ENCODE data around the gene SLC7A4.

SLC7A4 gene

GRCh38 chr22:21044931-21045584, 12.7 kb upstream of the SLC7A4 start:
- no peak for TF ChIP-seq CTCF (IDR thresholded peaks at IDR 0.05)

DNA sequence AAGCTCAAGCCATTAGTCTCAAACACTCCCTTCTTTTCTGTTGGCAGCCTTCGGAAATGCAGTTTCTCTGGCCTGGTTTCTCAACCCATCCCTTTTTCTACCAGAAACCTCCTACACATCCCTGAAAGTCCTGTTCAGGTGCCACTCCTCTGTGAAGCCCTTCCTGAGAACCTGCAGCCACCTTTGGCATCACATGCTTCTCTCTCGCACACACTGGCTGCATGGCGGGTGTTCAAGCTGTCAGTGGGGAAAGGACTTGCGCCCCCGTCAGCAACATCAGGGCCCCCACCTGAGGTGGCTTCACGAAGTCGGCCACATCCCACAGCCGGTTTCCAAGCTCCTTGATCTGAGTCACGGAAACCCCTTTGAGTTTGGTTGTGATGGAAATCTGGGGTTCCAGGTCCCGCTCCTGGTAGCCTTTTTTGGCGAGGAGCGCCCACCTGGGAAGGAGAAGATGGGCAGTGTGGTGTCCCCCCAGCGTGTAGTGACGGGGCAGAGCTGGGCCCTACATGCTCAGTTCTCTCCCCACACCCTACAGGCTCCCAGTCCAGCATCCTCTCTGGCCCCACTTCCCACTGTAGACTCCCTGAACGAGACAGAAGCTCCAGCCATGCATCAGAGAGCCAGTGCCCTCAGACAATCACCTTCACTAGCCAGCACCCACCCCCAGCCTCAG, 11.6 kb upstream of the SLC7A4 start:
- TF ChIP-seq CTCF (IDR thresholded peaks at IDR 0.05): no peak

GRCh38 chr22:21042978-21043859, 10.9 kb upstream of the SLC7A4 start:
- TF ChIP-seq CTCF (IDR thresholded peaks at IDR 0.05): no peak

DNA sequence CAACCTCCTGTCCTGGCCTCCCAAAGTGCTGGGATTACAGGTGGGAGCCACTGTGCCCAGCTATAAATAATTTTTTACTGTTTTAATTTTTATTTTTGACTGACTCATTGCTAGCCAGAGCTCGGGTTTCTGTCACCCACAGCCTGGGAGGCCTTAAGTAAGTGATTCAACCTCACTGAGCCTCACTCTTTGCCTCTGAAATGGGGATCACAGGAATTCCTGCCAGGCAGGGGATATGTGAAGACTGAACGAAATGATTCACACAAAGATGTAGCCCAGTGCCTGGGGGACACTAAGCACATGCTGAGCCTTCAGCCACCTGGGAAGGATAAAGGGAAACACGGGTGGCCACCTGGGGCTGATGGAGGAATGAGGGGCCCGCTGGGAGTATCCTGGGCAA, 9.6 kb upstream of the SLC7A4 start:
- no peak for TF ChIP-seq CTCF (IDR thresholded peaks at IDR 0.05)

GRCh38 chr22:21038405-21038804, 6.0 kb upstream of the SLC7A4 start:
- no peak for TF ChIP-seq CTCF (IDR thresholded peaks at IDR 0.05)

DNA sequence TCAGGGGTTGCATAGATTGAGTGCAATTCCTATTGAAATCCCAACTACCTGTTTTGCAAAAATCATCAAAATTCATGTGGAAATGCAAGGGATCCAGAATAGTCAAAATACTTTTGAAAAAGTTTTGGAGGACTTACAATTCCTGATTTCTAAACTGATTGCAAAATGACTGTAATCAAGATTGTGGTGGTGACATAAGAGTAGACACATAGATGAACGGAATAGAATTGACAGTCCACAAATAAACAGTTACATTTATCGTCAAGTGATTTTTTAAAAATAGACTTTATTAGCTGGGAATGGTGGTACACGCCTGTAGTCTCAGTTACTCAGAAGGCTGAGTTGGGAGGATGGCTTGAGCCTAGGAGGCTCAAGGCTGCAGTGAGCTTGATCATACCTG, 2.6 kb upstream of the SLC7A4 start:
- no peak for TF ChIP-seq CTCF (IDR thresholded peaks at IDR 0.05)

GRCh38 chr22:21033895-21034294, 1.5 kb upstream of the SLC7A4 start:
- TF ChIP-seq CTCF (IDR thresholded peaks at IDR 0.05): no peak
